Neural progenitor cell (in vitro differentiated cells): Measurements from ENCODE around the gene TMEM50B.

Experiments used
- EZH2 ChIP-seq: fragments of 200-600 bp; sonication (generic); IDR thresholded peaks from 2 replicates; pipeline ENCODE4 v1.6.1; 2017; ENCODE audit warnings: antibody characterized with exemption, mild to moderate bottlenecking, moderate library complexity
- EZH2phosphoT487 ChIP-seq: fragments of 200-600 bp; sonication (generic); IDR thresholded peaks from 2 replicates; pipeline ENCODE4 v1.6.1; 2017; ENCODE audit warnings: antibody characterized with exemption
- TF ChIP-seq, protein P1 (sequence below): fragments of 200-600 bp; sonication (generic); IDR thresholded peaks from 2 replicates; pipeline ENCODE4 v1.5.1; 2017; ENCODE audit warnings: antibody characterized with exemption, mild to moderate bottlenecking

DNA sequence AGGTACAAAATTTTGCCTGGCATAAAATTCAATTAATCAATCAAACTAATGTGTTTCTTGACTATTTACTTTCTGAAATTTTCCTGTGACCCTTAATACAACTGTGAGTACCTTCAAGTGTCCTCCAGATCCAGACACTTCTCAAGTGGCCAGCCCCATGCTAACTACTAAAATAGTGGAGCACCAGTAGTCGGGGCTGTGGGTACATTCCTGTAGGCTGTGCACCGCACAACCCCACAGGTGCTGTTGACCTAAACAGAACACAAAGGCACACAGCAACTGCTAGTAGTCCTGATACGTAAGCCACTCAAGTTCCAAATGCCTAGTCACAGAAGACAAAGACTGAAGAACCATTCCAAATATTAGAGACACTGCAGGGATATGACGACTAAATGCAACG, 36.6 kb downstream of the TMEM50B start:
- TF ChIP-seq, protein P1, sequence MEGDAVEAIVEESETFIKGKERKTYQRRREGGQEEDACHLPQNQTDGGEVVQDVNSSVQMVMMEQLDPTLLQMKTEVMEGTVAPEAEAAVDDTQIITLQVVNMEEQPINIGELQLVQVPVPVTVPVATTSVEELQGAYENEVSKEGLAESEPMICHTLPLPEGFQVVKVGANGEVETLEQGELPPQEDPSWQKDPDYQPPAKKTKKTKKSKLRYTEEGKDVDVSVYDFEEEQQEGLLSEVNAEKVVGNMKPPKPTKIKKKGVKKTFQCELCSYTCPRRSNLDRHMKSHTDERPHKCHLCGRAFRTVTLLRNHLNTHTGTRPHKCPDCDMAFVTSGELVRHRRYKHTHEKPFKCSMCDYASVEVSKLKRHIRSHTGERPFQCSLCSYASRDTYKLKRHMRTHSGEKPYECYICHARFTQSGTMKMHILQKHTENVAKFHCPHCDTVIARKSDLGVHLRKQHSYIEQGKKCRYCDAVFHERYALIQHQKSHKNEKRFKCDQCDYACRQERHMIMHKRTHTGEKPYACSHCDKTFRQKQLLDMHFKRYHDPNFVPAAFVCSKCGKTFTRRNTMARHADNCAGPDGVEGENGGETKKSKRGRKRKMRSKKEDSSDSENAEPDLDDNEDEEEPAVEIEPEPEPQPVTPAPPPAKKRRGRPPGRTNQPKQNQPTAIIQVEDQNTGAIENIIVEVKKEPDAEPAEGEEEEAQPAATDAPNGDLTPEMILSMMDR: no peak
- no peak for TF ChIP-seq EZH2
- TF ChIP-seq EZH2phosphoT487: no peak
